Testis (tissue), 2 donors: ENCODE results near the gene POLN.

ENCODE experiments used
- POLR2A ChIP-seq: fragments of 450-650 bp; IDR thresholded peaks from one replicate; pipeline ENCODE4 v1.6.1; 2017; ENCODE audit warnings: antibody characterized with exemption, mild to moderate bottlenecking, moderate library complexity
- TF ChIP-seq, protein P1 (sequence below), 3 experiments: fragments of 450-650 bp in 2 of 3; fragments of 200-600 bp in 1 of 3; sonication (generic) in 1 of 3; IDR thresholded peaks; one replicate each; pipeline ENCODE4 v1.5.1; 2016 to 2019; ENCODE audit warnings: antibody characterized with exemption in 3 of 3, mild to moderate bottlenecking in 2 of 3, moderate library complexity in 1 of 3

GRCh38 chr4:2078584-2078983 is 163.3 kb downstream of the POLN start:
- TF ChIP-seq, protein P1, sequence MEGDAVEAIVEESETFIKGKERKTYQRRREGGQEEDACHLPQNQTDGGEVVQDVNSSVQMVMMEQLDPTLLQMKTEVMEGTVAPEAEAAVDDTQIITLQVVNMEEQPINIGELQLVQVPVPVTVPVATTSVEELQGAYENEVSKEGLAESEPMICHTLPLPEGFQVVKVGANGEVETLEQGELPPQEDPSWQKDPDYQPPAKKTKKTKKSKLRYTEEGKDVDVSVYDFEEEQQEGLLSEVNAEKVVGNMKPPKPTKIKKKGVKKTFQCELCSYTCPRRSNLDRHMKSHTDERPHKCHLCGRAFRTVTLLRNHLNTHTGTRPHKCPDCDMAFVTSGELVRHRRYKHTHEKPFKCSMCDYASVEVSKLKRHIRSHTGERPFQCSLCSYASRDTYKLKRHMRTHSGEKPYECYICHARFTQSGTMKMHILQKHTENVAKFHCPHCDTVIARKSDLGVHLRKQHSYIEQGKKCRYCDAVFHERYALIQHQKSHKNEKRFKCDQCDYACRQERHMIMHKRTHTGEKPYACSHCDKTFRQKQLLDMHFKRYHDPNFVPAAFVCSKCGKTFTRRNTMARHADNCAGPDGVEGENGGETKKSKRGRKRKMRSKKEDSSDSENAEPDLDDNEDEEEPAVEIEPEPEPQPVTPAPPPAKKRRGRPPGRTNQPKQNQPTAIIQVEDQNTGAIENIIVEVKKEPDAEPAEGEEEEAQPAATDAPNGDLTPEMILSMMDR (IDR thresholded peaks at IDR 0.05), result no peak
- no peak for TF ChIP-seq POLR2A
